ENCODE measurements around the gene PPTC7.
"Not testable (repeated sequence)": the region's sequence is repeated elsewhere in the genome, so short reads cannot be mapped to it uniquely, and the experiment has no call there.

PPTC7 gene

GRCh38 chr12:110547090-110547489 is 36.0 kb downstream of the PPTC7 start:
- Histone ChIP-seq H3K4me3 (IDR thresholded peaks at IDR 0.05; ENCODE audit: insufficient read depth, low read depth, low read length) (no peak overlapping the region), H3K4me2 (no peak overlapping the region), H3K27ac (no peak overlapping the region), H3K27me3 (ENCODE audit: insufficient read depth, low read depth) (no peaks in the 10 kb centered on the region), H3K4me1 (ENCODE audit: low read depth, poor library complexity, severe bottlenecking) (peaks cover 19% of the 10 kb centered on the region), H3K9ac (no peak overlapping the region), H3K79me2 (ENCODE audit: insufficient read depth, low read depth) (peaks cover 9% of the 10 kb centered on the region; the same call in 1 of the 2 replicates), H4K20me1 (ENCODE audit: insufficient read depth) (no peaks in the 10 kb centered on the region), H3K36me3 (ENCODE audit: insufficient read depth) (no peaks in the 10 kb centered on the region), H2AFZ (ENCODE audit: low read depth) (no peak overlapping the region)
- TF ChIP-seq, protein P1, sequence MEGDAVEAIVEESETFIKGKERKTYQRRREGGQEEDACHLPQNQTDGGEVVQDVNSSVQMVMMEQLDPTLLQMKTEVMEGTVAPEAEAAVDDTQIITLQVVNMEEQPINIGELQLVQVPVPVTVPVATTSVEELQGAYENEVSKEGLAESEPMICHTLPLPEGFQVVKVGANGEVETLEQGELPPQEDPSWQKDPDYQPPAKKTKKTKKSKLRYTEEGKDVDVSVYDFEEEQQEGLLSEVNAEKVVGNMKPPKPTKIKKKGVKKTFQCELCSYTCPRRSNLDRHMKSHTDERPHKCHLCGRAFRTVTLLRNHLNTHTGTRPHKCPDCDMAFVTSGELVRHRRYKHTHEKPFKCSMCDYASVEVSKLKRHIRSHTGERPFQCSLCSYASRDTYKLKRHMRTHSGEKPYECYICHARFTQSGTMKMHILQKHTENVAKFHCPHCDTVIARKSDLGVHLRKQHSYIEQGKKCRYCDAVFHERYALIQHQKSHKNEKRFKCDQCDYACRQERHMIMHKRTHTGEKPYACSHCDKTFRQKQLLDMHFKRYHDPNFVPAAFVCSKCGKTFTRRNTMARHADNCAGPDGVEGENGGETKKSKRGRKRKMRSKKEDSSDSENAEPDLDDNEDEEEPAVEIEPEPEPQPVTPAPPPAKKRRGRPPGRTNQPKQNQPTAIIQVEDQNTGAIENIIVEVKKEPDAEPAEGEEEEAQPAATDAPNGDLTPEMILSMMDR (conservative IDR thresholded peaks at IDR 0.05; ENCODE audit: low read depth, low read length) = no peak

GRCh38 chr12:110546339-110546738 is 36.8 kb downstream of the PPTC7 start:
- 0 out of 2 replicates have a peak, but pooled peaks cover 2% of the 10 kb centered on the region for H3K79me2 ChIP-seq (ENCODE audit: insufficient read depth, low read depth)
- TF ChIP-seq, protein P1 (conservative IDR thresholded peaks at IDR 0.05; ENCODE audit: low read depth, low read length) = no peak
- H3K27me3 ChIP-seq (ENCODE audit: insufficient read depth, low read depth) = no peaks in the 10 kb centered on the region
- peaks cover 19% of the 10 kb centered on the region for H3K4me1 ChIP-seq (ENCODE audit: low read depth, poor library complexity, severe bottlenecking)
- H4K20me1 ChIP-seq (ENCODE audit: insufficient read depth) = no peaks in the 10 kb centered on the region
- H3K36me3 ChIP-seq (ENCODE audit: insufficient read depth) = no peaks in the 10 kb centered on the region
- no peak overlapping the region for H3K27ac ChIP-seq
- H3K4me3 ChIP-seq (IDR thresholded peaks at IDR 0.05; ENCODE audit: insufficient read depth, low read depth, low read length) = no peak overlapping the region
- no peak overlapping the region for H3K9ac ChIP-seq
- no peak overlapping the region for H3K4me2 ChIP-seq
- H2AFZ ChIP-seq (ENCODE audit: low read depth) = no peak overlapping the region

DNA sequence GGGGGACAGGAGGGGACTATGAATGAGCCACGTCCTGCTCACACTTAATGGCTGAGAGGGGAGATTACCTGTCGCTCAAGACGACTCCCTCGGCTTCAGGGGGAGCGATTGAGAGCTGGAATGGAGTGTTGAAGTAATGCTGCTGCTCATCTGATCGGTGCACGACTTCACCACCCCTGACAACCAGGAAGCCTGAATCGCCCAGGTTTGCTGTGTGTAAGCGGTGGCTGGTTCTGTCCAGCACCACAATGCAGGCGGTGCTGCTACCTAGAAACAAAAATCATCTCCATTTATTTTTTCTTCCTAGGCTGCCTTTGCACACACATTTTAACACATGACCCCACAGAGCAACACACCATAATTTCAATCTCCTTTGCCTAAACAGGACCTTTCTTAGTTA is 37.3 kb downstream of the PPTC7 start:
- no peak overlapping the region for H3K4me2 ChIP-seq
- no peaks in the 10 kb centered on the region for H3K79me2 ChIP-seq (ENCODE audit: insufficient read depth, low read depth)
- no peak overlapping the region for H3K9ac ChIP-seq
- no peaks in the 10 kb centered on the region for H3K36me3 ChIP-seq (ENCODE audit: insufficient read depth)
- H3K4me3 ChIP-seq (IDR thresholded peaks at IDR 0.05; ENCODE audit: insufficient read depth, low read depth, low read length) = no peak overlapping the region
- peaks cover 17% of the 10 kb centered on the region for H3K4me1 ChIP-seq (ENCODE audit: low read depth, poor library complexity, severe bottlenecking)
- H3K27me3 ChIP-seq (ENCODE audit: insufficient read depth, low read depth) = no peaks in the 10 kb centered on the region
- H2AFZ ChIP-seq (ENCODE audit: low read depth) = no peak overlapping the region
- no peak overlapping the region for H3K27ac ChIP-seq
- H4K20me1 ChIP-seq (ENCODE audit: insufficient read depth) = no peaks in the 10 kb centered on the region
- TF ChIP-seq, protein P1 (conservative IDR thresholded peaks at IDR 0.05; ENCODE audit: low read depth, low read length) = no peak

DNA sequence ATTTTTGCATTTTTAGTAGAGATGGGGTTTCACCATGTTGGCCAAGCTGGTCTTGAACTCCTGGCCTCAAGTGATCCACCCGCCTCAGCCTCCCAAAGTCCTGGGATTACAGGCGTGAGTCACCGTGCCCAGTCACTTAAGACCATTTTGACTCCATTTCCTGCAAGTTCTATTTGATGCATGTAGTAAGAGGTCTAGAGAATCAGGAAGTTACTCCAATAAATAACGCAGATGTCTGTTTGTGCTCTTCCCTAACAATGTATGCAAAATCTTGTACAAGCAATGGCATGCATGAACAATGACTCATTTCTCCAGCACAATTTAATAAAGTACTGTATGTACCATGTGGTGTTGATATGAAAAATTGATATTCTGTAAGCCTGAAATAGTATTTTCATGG is 37.9 kb downstream of the PPTC7 start:
- H3K36me3 ChIP-seq (ENCODE audit: insufficient read depth); H3K4me2 ChIP-seq; H3K4me3 ChIP-seq (IDR thresholded peaks at IDR 0.05; ENCODE audit: insufficient read depth, low read depth, low read length); H3K9ac ChIP-seq; H2AFZ ChIP-seq (ENCODE audit: low read depth); H3K27me3 ChIP-seq (ENCODE audit: insufficient read depth, low read depth); H3K79me2 ChIP-seq (ENCODE audit: insufficient read depth, low read depth); H3K27ac ChIP-seq; H4K20me1 ChIP-seq (ENCODE audit: insufficient read depth): not testable (repeated sequence)
- peaks cover 12% of the 10 kb centered on the region for H3K4me1 ChIP-seq (ENCODE audit: low read depth, poor library complexity, severe bottlenecking)

DNA sequence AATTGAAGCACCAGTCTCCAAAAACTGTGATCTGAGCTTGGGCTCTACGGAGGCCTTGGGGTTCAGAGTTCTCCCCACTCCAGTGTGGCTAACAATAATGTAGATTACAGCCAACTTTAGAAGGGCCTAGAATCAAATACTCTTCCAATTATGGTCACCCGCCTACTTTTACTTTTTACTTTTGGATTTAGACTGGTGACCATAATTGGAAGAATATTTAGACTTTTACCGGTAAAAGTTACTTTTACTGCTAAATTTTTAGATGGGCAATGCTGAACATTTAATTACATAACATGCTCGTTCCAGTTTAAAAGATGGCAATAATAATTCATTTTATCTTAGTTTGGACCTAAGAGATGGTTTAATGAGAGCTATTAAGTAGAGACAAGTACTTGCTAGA is 39.2 kb downstream of the PPTC7 start:
- Histone ChIP-seq H3K27ac (no peak overlapping the region), H3K79me2 (ENCODE audit: insufficient read depth, low read depth) (no peaks in the 10 kb centered on the region), H3K4me3 (IDR thresholded peaks at IDR 0.05; ENCODE audit: insufficient read depth, low read depth, low read length) (no peak overlapping the region), H3K4me1 (ENCODE audit: low read depth, poor library complexity, severe bottlenecking) (peaks cover 5% of the 10 kb centered on the region), H2AFZ (ENCODE audit: low read depth) (no peak overlapping the region), H3K27me3 (ENCODE audit: insufficient read depth, low read depth) (no peaks in the 10 kb centered on the region), H3K4me2 (no peak overlapping the region), H3K36me3 (ENCODE audit: insufficient read depth) (no peaks in the 10 kb centered on the region), H4K20me1 (ENCODE audit: insufficient read depth) (no peaks in the 10 kb centered on the region), H3K9ac (no peak overlapping the region)
- TF ChIP-seq, protein P1 (conservative IDR thresholded peaks at IDR 0.05; ENCODE audit: low read depth, low read length) = no peak

Measured in KMS-11 (cell line).